ENCODE results near the gene FOXP1. TPM values are rescaled to one million over a fixed set of nuclear protein-coding genes. Genes with fewer than 3 reads are reported as not detected.

The FOXP1 gene
- polyA plus RNA-seq, 1 donor (not counting 4 experiments of a cell fraction or from before 2014, with no cell fraction given): 14.6 TPM

GRCh38 chr3:70982700-70983140 is 600.8 kb downstream of the FOXP1 start:
- dilution Hi-C loops (cut with MboI; ENCODE audit: extremely low pct_ligation_motif_present, low sequenced_read_pairs): no loop called here

GRCh38 chr3:70982284-70982683 is 601.2 kb downstream of the FOXP1 start:
- H3K4me2 ChIP-seq (ENCODE audit: control insufficient read depth, extremely low read depth, insufficient read depth, low read depth, low read length): peak overlapping the region; percentile 73
- peaks cover 11% of the 10 kb centered on the region for H3K4me1 ChIP-seq (ENCODE audit: control insufficient read depth, extremely low read depth, insufficient read depth, low read length)
- DNase-seq (ENCODE audit: low read depth, low spot score) (no peak), FAIRE-seq (no peak)
- H3K9me3 ChIP-seq (ENCODE audit: control insufficient read depth, low read depth, low read length): no peaks in the 10 kb centered on the region
- no peaks in the 10 kb centered on the region for H4K20me1 ChIP-seq (ENCODE audit: control insufficient read depth, extremely low read depth, insufficient read depth, low read length)
- H3K4me3 ChIP-seq (ENCODE audit: control insufficient read depth in 2 of 3, extremely low read depth in 1 of 3, insufficient read depth in 2 of 3, low read depth in 1 of 3, low read length in 3 of 3): no peak overlapping the region
- H3K79me2 ChIP-seq (ENCODE audit: control insufficient read depth, insufficient read depth, low read length): peaks cover 2% of the 10 kb centered on the region
- H3K27me3 ChIP-seq (ENCODE audit: control insufficient read depth, extremely low read depth, insufficient read depth, low read length): no peaks in the 10 kb centered on the region
- H3K9me1 ChIP-seq (ENCODE audit: control insufficient read depth, extremely low read depth, insufficient read depth, low read length): no peaks in the 10 kb centered on the region
- TF ChIP-seq EZH2 (IDR thresholded peaks at IDR 0.05; ENCODE audit: low read length) (no peak), CTCF (optimal IDR thresholded peaks at IDR 0.05 in 1 of 3, IDR thresholded peaks at IDR 0.05 in 1 of 3, conservative IDR thresholded peaks at IDR 0.05 in 1 of 3; ENCODE audit: extremely low read depth in 1 of 3, insufficient read depth in 2 of 3, low read length in 3 of 3) (no peak)
- H3K36me3 ChIP-seq (ENCODE audit: control insufficient read depth in 2 of 2, extremely low read depth in 1 of 2, insufficient read depth in 2 of 2, low read length in 2 of 2): peaks cover 6 to 13% of the 10 kb centered on the region in 2 experiments
- dilution Hi-C loops (cut with MboI; ENCODE audit: extremely low pct_ligation_motif_present, low sequenced_read_pairs): no loop called here
- H3K27ac ChIP-seq (ENCODE audit: control insufficient read depth, insufficient read depth, low read length): peak overlapping the region; percentile 96
- H2AFZ ChIP-seq (ENCODE audit: control insufficient read depth, low read length): no peak overlapping the region
- peak overlapping the region; percentile 80 for H3K9ac ChIP-seq (ENCODE audit: control insufficient read depth, extremely low read depth, insufficient read depth, low read length)

More at GRCh38 chr3:70982700-70983140, 600.8 kb downstream of the FOXP1 start:
- TF ChIP-seq EZH2 (IDR thresholded peaks at IDR 0.05; ENCODE audit: low read length) (no peak), CTCF (optimal IDR thresholded peaks at IDR 0.05 in 1 of 3, IDR thresholded peaks at IDR 0.05 in 1 of 3, conservative IDR thresholded peaks at IDR 0.05 in 1 of 3; ENCODE audit: extremely low read depth in 1 of 3, insufficient read depth in 2 of 3, low read length in 3 of 3) (no peak)
- no peaks in the 10 kb centered on the region for H3K27me3 ChIP-seq (ENCODE audit: control insufficient read depth, extremely low read depth, insufficient read depth, low read length)
- H2AFZ ChIP-seq (ENCODE audit: control insufficient read depth, low read length): peak overlapping the region; percentile 86
- H3K9ac ChIP-seq (ENCODE audit: control insufficient read depth, extremely low read depth, insufficient read depth, low read length): peak overlapping the region; percentile 80
- DNase-seq (ENCODE audit: low read depth, low spot score) (no peak), FAIRE-seq (peak; percentile 52)
- H3K36me3 ChIP-seq (ENCODE audit: control insufficient read depth in 2 of 2, extremely low read depth in 1 of 2, insufficient read depth in 2 of 2, low read length in 2 of 2): peaks cover 4 to 9% of the 10 kb centered on the region in 2 experiments
- no peaks in the 10 kb centered on the region for H3K9me1 ChIP-seq (ENCODE audit: control insufficient read depth, extremely low read depth, insufficient read depth, low read length)
- peaks cover 2% of the 10 kb centered on the region for H3K79me2 ChIP-seq (ENCODE audit: control insufficient read depth, insufficient read depth, low read length)
- H4K20me1 ChIP-seq (ENCODE audit: control insufficient read depth, extremely low read depth, insufficient read depth, low read length): no peaks in the 10 kb centered on the region
- H3K9me3 ChIP-seq (ENCODE audit: control insufficient read depth, low read depth, low read length): no peaks in the 10 kb centered on the region
- H3K27ac ChIP-seq (ENCODE audit: control insufficient read depth, insufficient read depth, low read length): peak overlapping the region; percentile 96
- H3K4me2 ChIP-seq (ENCODE audit: control insufficient read depth, extremely low read depth, insufficient read depth, low read depth, low read length): peak overlapping the region; percentile 73
- H3K4me3 ChIP-seq (ENCODE audit: control insufficient read depth in 2 of 3, extremely low read depth in 1 of 3, insufficient read depth in 2 of 3, low read depth in 1 of 3, low read length in 3 of 3): peak overlapping the region in 1 of 3 experiments; percentile 41
- peaks cover 11% of the 10 kb centered on the region for H3K4me1 ChIP-seq (ENCODE audit: control insufficient read depth, extremely low read depth, insufficient read depth, low read length)

Data from keratinocyte (primary cell).